ENCODE data around the gene ASZ1.

ASZ1 gene

DNA sequence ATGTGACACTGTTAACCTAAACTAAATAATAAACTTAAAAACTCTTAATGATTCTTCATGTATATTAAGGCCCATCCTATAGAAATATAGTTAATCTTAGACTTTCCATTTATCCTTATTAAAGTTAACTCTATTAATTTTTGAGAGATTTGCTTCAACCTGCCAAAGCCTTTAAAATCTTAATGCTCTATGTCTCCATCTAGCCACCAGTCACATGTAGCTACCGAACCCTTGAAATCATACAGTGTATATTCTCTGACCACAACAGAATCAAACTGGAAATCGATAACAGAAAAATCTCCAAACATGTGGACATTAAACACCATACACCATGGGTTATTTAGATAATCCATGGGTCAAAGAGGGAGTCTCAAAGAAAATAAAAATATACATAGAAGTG lies 51.9 kb downstream of the ASZ1 start:
- Histone ChIP-seq H3K27me3 (replicated peaks; ENCODE audit: control insufficient read depth, insufficient read depth, low read length) (no peaks in the 10 kb centered on the region), H3K36me3 (ENCODE audit: control insufficient read depth, insufficient read depth, low read length) (no peaks in the 10 kb centered on the region), H3K4me3 (replicated peaks; ENCODE audit: low read depth, low read length) (no peak overlapping the region)
- TF ChIP-seq, protein P1, sequence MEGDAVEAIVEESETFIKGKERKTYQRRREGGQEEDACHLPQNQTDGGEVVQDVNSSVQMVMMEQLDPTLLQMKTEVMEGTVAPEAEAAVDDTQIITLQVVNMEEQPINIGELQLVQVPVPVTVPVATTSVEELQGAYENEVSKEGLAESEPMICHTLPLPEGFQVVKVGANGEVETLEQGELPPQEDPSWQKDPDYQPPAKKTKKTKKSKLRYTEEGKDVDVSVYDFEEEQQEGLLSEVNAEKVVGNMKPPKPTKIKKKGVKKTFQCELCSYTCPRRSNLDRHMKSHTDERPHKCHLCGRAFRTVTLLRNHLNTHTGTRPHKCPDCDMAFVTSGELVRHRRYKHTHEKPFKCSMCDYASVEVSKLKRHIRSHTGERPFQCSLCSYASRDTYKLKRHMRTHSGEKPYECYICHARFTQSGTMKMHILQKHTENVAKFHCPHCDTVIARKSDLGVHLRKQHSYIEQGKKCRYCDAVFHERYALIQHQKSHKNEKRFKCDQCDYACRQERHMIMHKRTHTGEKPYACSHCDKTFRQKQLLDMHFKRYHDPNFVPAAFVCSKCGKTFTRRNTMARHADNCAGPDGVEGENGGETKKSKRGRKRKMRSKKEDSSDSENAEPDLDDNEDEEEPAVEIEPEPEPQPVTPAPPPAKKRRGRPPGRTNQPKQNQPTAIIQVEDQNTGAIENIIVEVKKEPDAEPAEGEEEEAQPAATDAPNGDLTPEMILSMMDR (IDR thresholded peaks at IDR 0.05; ENCODE audit: insufficient read depth, low read length, poor library complexity, severe bottlenecking): peak; percentile 31
- DNase-seq (ENCODE audit: extremely low read depth, insufficient read length): no peak

DNA sequence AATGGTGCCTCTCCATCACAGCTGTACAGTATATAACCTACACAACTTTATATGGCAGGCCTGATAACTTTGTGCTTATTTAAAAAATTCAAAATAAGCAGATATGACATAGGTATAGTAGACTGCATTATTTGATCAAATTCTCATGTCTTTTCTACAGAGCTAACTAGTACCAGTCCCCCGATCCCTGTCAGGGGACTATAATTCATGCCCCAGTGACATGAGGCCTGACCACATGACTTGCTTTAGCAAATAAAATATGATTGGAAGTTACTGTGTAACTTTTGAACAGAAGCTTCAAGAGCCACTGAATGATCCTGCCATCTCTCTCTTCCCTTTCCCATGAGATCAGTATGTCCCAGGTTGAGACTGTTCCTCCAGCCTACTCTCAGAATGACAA lies 55.2 kb downstream of the ASZ1 start:
- H3K4me3 ChIP-seq (replicated peaks; ENCODE audit: low read depth, low read length): no peak overlapping the region

DNA sequence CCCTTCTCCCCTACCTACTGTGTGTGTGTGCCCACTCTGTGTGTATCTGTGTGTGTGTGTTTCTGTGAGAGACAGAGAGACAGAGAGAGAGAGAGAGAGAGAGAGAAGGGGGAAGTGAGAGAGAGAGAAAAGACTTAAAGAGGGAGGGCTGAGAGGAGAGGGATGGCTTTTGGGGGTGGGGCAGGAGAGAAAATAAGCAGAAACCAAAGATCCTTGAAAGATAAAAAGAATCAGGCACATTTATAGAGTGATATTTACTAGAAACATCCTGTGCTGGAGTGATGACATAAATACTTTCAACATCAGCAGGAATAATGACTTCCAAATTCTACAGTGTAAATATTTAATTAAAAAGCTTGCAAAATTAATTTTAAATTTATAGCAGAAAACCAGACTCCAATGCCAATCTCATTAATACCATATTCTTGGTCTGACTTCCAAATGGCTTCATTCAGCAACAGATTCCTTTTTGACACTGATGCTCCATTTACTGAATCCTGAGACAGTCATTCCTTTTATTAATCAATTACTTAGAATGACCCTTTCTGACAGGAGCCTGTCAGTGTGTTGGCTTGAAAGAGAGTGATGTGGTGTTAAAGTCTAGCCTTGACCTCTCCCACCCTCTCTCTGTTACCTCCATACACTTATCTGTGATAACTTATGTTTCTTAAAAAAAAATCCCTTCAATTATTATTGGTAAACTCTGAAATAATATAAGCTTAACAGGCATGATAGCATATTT lies 62.8 kb downstream of the ASZ1 start:
- TF ChIP-seq, protein P1 (IDR thresholded peaks at IDR 0.05; ENCODE audit: insufficient read depth, low read length, poor library complexity, severe bottlenecking): no peak
- no peaks in the 10 kb centered on the region for H3K36me3 ChIP-seq (ENCODE audit: control insufficient read depth, insufficient read depth, low read length)
- H3K4me3 ChIP-seq (replicated peaks; ENCODE audit: low read depth, low read length): no peak overlapping the region
- no peaks in the 10 kb centered on the region for H3K27me3 ChIP-seq (replicated peaks; ENCODE audit: control insufficient read depth, insufficient read depth, low read length)
- DNase-seq (ENCODE audit: extremely low read depth, insufficient read length): no peak

More for the DNA sequence above, 55.2 kb downstream of the ASZ1 start:
- DNase-seq (ENCODE audit: extremely low read depth, insufficient read length): no peak
- Histone ChIP-seq H3K27me3 (replicated peaks; ENCODE audit: control insufficient read depth, insufficient read depth, low read length) (no peaks in the 10 kb centered on the region), H3K36me3 (ENCODE audit: control insufficient read depth, insufficient read depth, low read length) (no peaks in the 10 kb centered on the region)
- TF ChIP-seq, protein P1 (IDR thresholded peaks at IDR 0.05; ENCODE audit: insufficient read depth, low read length, poor library complexity, severe bottlenecking): no peak

DNA sequence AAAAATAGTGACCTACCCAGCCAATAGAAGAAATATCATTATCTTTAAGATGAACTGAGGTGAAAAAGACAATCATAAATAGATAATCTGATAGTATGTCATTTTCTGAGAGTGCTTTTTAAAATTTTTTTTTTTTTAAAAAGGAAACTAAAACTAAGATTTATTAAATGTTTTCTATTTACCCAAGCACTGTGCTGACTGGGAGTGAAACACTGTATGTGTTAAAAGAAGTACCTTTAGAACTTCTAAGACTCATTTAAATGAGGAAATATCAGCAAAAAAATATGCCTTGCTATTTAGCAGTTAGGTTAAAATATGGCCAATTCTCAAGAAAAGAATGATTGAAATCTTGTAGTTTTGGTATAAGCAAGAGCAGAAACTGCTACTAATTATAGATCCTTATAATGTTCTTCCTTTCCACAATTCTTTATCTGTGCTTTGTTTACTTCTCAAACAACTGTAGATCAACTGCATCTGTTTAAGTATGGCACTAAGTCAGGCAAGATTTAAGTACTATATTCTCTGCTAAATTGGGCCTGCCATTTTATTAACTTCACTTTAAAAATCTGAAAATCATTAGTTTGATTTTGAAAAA lies 64.9 kb downstream of the ASZ1 start:
- H3K4me3 ChIP-seq (replicated peaks; ENCODE audit: low read depth, low read length): no peak overlapping the region
- TF ChIP-seq, protein P1 (IDR thresholded peaks at IDR 0.05; ENCODE audit: insufficient read depth, low read length, poor library complexity, severe bottlenecking): no peak
- no peak for DNase-seq (ENCODE audit: extremely low read depth, insufficient read length)
- H3K27me3 ChIP-seq (replicated peaks; ENCODE audit: control insufficient read depth, insufficient read depth, low read length): no peaks in the 10 kb centered on the region
- H3K36me3 ChIP-seq (ENCODE audit: control insufficient read depth, insufficient read depth, low read length): no peaks in the 10 kb centered on the region

DNA sequence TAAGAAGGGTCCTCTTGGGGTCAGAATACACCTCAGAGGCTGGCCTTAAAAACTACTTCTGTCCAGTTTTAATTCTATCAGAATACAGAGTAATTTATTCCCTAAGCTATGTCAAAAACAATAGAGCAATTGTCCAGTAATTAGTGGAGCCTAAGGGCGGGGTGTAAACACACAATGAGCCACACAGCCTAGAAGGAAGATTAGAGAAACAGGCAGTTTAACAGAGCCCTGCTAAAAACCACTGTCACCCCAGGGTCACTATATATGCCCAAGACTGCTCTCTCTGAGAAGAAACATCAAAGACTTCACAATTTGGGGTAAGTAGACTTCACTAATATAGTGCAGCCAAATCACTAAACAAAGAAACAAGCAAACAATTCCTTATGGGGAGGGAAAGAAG lies 77.3 kb downstream of the ASZ1 start:
- Histone ChIP-seq H3K36me3 (ENCODE audit: control insufficient read depth, insufficient read depth, low read length) (no peaks in the 10 kb centered on the region), H3K4me3 (replicated peaks; ENCODE audit: low read depth, low read length) (no peak overlapping the region), H3K27me3 (replicated peaks; ENCODE audit: control insufficient read depth, insufficient read depth, low read length) (no peaks in the 10 kb centered on the region)
- TF ChIP-seq, protein P1 (IDR thresholded peaks at IDR 0.05; ENCODE audit: insufficient read depth, low read length, poor library complexity, severe bottlenecking): no peak
- DNase-seq (ENCODE audit: extremely low read depth, insufficient read length): no peak

Measured in GM06990 (cell line).